Measurements from ENCODE around the gene PSEN1. TPM values are rescaled to one million over a fixed set of nuclear protein-coding genes. Genes with fewer than 3 reads are reported as not detected.

The PSEN1 gene
- total RNA-seq, 4 donors from 2014 or later, result 21.4 to 49.0 (median 24.5) TPM

DNA sequence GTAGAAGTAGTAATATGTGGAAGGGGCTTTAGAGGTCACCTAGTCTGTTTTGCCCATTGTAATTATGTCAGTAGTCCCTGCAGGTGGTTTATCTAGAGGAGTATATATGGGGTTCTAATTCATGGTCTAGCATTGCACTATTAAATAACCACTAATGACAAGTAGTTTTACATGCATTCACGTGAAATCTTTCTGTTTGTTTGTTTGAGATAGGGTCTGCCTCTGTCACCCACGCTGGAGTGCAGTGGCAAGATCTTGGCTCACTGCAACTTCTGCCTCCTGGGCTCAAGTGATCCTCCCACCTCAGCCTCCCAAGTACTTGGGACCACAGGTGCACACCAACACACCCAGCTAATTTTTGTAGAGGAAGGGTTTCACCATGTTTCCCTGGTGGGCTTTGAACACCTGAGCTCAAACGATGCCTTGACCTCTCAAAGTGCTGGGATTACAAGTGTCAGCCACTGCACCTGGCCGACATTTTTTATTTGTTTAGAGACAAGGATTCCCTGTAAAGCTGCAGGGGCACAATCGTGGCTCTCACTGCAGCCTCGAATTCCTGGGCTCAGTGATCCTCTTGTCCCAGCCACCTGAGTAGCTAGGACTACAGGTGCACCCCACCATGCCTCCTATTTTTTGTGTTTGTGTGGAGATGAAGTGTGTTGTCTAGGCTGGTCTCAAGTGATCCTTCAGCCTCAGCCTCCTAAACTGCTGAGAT is 12.0 kb upstream of the PSEN1 start:
- no peak overlapping the region for H3K4me3 ChIP-seq
- no peak overlapping the region for H3K27ac ChIP-seq
- in situ Hi-C loops (cut with MboI; ENCODE audit: low sequenced_read_pairs in 4 of 4), result no loop called here
- no peak for DNase-seq
- H3K27me3 ChIP-seq, result no peaks in the 10 kb centered on the region
- peaks cover 0 to 30% of the 10 kb centered on the region in 2 donors for H3K36me3 ChIP-seq
- TF ChIP-seq CTCF (IDR thresholded peaks at IDR 0.05 in 4 of 5, conservative IDR thresholded peaks at IDR 0.05 in 1 of 5) (no peak), POLR2A (IDR thresholded peaks at IDR 0.05) (no peak)
- intact Hi-C loops (cut with DNase I; ENCODE audit: low total_unique reads), result no loop called here
- no peak for ATAC-seq
- no peaks in the 10 kb centered on the region for H3K4me1 ChIP-seq
- no peaks in the 10 kb centered on the region for H3K9me3 ChIP-seq

DNA sequence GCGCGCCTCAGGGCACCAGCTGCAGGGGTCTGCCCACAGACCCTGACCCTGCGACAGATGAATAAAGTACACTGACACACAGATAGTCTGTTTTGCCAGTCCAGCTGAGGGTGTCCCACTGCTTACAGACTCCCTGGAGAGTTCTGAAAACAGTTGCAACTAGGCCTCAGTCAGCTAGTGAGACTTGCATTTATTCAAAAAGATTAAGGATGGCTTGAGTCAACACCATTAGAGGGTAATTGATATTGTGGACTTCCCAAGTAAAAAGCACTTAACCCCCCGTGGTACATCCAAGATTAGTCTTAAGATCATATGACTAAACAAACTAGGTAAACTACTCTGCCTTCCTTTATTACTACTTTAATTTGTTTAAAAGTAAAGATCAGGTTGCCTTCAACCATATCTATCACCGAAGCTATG is 11.1 kb upstream of the PSEN1 start:
- no peak for TF ChIP-seq POLR2A (IDR thresholded peaks at IDR 0.05)
- TF ChIP-seq CTCF (IDR thresholded peaks at IDR 0.05 in 4 of 5, conservative IDR thresholded peaks at IDR 0.05 in 1 of 5), result no peak
- no peak for ATAC-seq
- intact Hi-C loops (cut with DNase I; ENCODE audit: low total_unique reads) (no loop called here), in situ Hi-C loops (cut with MboI; ENCODE audit: low sequenced_read_pairs in 4 of 4) (no loop called here)
- H3K4me1 ChIP-seq, result no peaks in the 10 kb centered on the region
- peaks cover 0 to 26% of the 10 kb centered on the region in 2 donors for H3K36me3 ChIP-seq
- no peak overlapping the region for H3K4me3 ChIP-seq
- no peaks in the 10 kb centered on the region for H3K9me3 ChIP-seq
- H3K27ac ChIP-seq, result no peak overlapping the region
- no peak for DNase-seq
- no peaks in the 10 kb centered on the region for H3K27me3 ChIP-seq

- Histone ChIP-seq H3K4me3 (no peak overlapping the region), H3K9me3 (no peaks in the 10 kb centered on the region), H3K4me1 (no peaks in the 10 kb centered on the region), H3K36me3 (peaks cover 0 to 20% of the 10 kb centered on the region in 2 donors), H3K27me3 (no peaks in the 10 kb centered on the region), H3K27ac (no peak overlapping the region)
- in situ Hi-C loops (cut with MboI; ENCODE audit: low sequenced_read_pairs in 4 of 4) (no loop called here), intact Hi-C loops (cut with DNase I; ENCODE audit: low total_unique reads) (no loop called here)
- TF ChIP-seq POLR2A (IDR thresholded peaks at IDR 0.05) (no peak), CTCF (IDR thresholded peaks at IDR 0.05 in 4 of 5, conservative IDR thresholded peaks at IDR 0.05 in 1 of 5) (no peak)
- ATAC-seq, result no peak
- no peak for DNase-seq
These were observed 10.6 kb upstream of the PSEN1 start for GRCh38 chr14:73125746-73126145.

DNA sequence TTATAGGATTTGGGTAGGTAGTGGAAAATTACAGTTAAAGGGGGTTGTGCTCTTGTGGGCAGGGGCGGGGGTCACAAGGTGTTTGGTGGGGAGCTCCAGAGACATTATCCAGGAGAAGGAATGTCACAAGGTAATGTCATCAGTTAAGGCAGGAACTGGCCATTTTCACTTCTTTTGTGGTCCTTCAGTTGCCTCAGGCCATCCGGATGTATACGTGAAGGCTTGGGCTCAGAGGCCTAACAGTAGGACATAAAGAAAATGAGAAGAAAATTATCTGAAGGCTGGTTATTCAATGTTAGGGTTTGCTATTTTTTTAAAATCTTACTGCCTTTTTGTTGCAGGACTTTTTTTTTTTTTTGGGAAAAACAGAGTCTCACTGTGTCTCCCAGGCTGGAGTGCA is 2.5 kb upstream of the PSEN1 start:
- no peak for ATAC-seq
- in situ Hi-C loops (cut with MboI; ENCODE audit: low sequenced_read_pairs in 4 of 4) (no loop called here), intact Hi-C loops (cut with DNase I; ENCODE audit: low total_unique reads) (no loop called here)

More for the DNA sequence above, 2.5 kb upstream of the PSEN1 start:
- no peak overlapping the region for H3K27ac ChIP-seq
- no peaks in the 10 kb centered on the region for H3K36me3 ChIP-seq
- no peaks in the 10 kb centered on the region for H3K27me3 ChIP-seq
- DNase-seq, result no peak
- H3K9me3 ChIP-seq, result no peaks in the 10 kb centered on the region
- no peak overlapping the region for H3K4me3 ChIP-seq
- no peak for TF ChIP-seq POLR2A (IDR thresholded peaks at IDR 0.05)
- TF ChIP-seq CTCF (IDR thresholded peaks at IDR 0.05 in 4 of 5, conservative IDR thresholded peaks at IDR 0.05 in 1 of 5), result no peak
- peaks cover 8 to 9% of the 10 kb centered on the region in 2 donors for H3K4me1 ChIP-seq
